Brain microvascular endothelial cell (primary cell): ENCODE results near the gene GFAP.

Source experiments
- DNase-seq: peaks from one replicate; pipeline ENCODE4 v3.0.0-alpha.2; 2020
- H3K27ac ChIP-seq: fragments of 250-450 bp; sonication (Bioruptor Pico); 2 replicates; pipeline ENCODE4 v1.5.1; 2020; ENCODE audit warnings: mild to moderate bottlenecking, moderate library complexity
- H3K27me3 ChIP-seq: fragments of 250-450 bp; sonication (Bioruptor Pico); replicated peaks from 2 replicates; pipeline ENCODE4 v1.5.1; 2020; ENCODE audit warnings: mild to moderate bottlenecking
- H3K36me3 ChIP-seq: fragments of 250-450 bp; sonication (Bioruptor Pico); replicated peaks from 2 replicates; pipeline ENCODE4 v1.5.1; 2020; ENCODE audit warnings: mild to moderate bottlenecking
- H3K4me3 ChIP-seq: 2 replicates; pipeline ENCODE4 v1.5.1; 2011; ENCODE audit warnings: low read depth, mild to moderate bottlenecking, control low read depth, low read length, moderate library complexity
- in situ Hi-C: cut with HindIII; loops from 2 replicates; pipeline ENCODE4 v1.10.0; 2017; ENCODE audit warnings: low sequenced_read_pairs, low pct_ligation_motif_present
- TF ChIP-seq, protein P1 (sequence below): IDR thresholded peaks from 2 replicates; pipeline ENCODE4 v1.5.1; 2011; ENCODE audit warnings: low read depth, mild to moderate bottlenecking, moderate library complexity, low read length, control low read depth, inconsistent platforms; ENCODE audit errors: missing control alignments

Gene GFAP

DNA sequence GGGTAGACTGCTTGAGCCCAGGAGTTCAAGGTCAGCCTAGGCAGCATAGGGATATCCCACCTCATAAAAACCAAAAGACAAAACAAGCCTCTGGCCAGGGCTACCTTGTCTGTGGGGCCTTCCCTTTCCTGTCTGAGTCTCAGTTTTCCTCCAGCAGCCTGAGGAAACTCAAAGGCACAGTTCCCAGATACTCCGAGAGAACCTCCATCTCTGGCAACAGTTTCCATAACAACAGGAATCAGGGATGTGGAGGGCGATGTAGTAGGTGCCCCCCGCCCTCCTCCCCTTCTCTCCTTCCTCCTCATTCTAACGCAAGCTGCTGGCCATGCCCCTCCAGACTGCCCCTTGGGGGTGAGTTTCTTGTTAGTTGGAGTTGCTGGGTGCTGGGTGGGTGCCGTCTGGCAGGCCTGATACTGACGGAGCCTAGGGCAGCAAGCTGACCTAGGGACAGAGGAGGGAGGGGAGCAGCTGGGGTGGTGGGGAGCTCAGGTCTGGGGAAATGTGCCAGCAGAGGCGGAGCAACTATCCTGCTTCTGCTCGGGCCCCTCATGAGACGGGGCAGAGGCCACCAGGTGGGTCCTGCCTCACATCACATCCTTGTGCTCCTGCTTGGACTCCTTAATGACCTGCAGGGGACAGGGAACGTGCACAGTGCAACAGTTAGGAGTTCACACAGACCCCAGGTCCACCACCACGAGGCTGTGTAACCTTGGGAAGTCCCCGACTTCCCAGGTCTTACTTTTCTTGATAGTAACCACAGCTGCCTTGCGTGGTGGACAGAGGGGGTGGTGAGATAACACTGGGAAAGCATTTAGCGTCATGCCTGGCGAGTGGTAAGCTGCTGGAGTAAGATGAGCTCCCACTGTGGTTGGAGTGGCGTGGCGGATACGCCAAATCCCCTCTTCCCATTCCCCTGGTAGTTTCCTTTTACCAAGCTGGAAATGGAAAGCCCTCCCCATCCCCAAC, 8.3 kb downstream of the GFAP start:
- no peaks in the 10 kb centered on the region for H3K36me3 ChIP-seq
- peak; percentile 31 for DNase-seq
- TF ChIP-seq, protein P1, sequence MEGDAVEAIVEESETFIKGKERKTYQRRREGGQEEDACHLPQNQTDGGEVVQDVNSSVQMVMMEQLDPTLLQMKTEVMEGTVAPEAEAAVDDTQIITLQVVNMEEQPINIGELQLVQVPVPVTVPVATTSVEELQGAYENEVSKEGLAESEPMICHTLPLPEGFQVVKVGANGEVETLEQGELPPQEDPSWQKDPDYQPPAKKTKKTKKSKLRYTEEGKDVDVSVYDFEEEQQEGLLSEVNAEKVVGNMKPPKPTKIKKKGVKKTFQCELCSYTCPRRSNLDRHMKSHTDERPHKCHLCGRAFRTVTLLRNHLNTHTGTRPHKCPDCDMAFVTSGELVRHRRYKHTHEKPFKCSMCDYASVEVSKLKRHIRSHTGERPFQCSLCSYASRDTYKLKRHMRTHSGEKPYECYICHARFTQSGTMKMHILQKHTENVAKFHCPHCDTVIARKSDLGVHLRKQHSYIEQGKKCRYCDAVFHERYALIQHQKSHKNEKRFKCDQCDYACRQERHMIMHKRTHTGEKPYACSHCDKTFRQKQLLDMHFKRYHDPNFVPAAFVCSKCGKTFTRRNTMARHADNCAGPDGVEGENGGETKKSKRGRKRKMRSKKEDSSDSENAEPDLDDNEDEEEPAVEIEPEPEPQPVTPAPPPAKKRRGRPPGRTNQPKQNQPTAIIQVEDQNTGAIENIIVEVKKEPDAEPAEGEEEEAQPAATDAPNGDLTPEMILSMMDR, result no peak
- no peaks in the 10 kb centered on the region for H3K27me3 ChIP-seq
- in situ Hi-C loops, result loop anchor here (25.0 kb wide), 1 partner anchor 105 kb away; no protein-coding TSS in a partner anchor
- peak overlapping the region; percentile 69 for H3K27ac ChIP-seq
- no peak overlapping the region for H3K4me3 ChIP-seq

DNA sequence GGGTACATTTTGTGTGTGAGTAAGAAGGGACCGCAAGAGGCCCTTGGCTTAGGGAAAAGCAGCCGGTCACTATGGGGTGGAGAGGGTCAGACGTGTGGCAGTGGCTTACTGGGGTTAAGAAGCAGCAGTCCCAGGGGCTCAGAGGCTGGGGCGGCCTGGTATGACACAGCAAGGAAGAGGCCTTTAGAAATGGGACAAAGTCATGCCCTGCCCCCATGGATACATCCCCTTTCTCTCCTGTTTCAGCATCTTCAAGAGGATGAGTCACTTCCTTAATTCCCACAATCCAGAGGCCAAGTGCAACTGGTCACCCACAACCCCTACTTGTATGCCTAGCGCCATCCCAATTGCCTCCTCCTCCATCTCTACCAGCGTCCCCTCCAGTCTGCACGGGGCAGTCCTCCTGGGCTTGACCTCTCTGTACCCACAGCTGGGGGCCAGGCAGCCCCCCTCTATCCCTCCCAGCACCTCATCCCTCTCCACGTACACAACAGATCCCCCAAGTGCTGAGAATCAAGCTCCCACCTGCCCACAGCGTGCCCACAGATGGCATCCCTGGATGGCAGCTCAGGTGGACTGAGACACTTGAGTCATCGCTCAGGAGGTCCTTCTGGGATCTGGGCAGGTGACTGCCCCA, 9.2 kb downstream of the GFAP start:
- Histone ChIP-seq H3K36me3 (no peaks in the 10 kb centered on the region), H3K27me3 (no peaks in the 10 kb centered on the region), H3K4me3 (no peak overlapping the region), H3K27ac (peak overlapping the region; percentile 69)
- DNase-seq, result peak; percentile 80
- TF ChIP-seq, protein P1, result no peak
- in situ Hi-C loops, result loop anchor here (25.0 kb wide), 1 partner anchor 106 kb away; no protein-coding TSS in a partner anchor

DNA sequence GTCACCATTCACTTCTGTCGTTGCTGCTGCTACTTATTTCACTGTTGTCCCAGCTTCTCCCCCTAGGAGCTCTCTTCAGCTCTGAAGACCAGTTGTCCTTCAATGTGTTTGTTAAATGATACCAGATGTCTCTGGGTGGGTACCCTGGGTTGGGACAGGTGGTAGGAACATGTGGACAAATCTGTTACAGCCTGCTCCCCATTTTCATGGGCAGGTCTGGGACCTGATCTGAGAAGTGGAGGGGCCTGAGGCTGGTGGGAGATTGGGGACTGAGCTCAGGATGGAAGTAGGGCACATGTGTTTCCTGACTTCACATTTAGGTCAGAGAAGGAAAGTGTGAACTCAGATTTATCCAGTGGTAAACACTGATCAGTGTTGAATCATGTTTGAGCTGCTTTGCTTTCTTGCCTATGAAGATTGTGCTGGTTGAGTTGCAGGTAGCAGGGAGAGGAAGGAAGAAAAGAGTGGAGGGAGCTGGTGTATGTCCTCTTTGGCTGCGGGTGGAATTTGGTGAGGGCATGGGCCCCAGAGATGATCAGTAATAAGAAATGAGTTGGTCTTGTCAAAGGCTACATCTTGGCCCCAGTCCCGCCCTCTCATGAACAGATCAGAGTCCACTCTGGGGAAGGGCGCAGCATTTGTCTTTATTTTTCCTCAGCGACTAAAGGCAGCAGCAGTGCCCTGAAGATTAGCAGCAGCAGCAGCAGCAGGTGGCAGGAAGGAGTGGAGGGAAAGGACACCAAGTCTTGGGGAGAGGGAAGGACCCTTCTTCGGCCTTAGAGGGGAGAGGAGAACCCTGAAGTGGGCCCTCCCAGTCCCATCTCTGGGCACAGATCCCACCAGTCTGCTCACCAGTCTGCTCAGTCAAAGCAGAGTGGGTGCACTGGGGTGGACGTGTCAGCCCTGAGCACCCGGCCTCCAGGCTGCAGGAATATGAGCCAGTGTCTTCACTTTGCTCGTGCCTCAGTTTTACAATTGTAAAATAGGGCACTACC, 10.0 kb downstream of the GFAP start:
- H3K36me3 ChIP-seq, result no peaks in the 10 kb centered on the region
- in situ Hi-C loops, result loop anchor here (25.0 kb wide), 1 partner anchor 107 kb away; no protein-coding TSS in a partner anchor
- no peak for DNase-seq
- H3K27me3 ChIP-seq, result no peaks in the 10 kb centered on the region
- no peak overlapping the region for H3K4me3 ChIP-seq
- TF ChIP-seq, protein P1, result no peak
- peak overlapping the region; percentile 69 for H3K27ac ChIP-seq

DNA sequence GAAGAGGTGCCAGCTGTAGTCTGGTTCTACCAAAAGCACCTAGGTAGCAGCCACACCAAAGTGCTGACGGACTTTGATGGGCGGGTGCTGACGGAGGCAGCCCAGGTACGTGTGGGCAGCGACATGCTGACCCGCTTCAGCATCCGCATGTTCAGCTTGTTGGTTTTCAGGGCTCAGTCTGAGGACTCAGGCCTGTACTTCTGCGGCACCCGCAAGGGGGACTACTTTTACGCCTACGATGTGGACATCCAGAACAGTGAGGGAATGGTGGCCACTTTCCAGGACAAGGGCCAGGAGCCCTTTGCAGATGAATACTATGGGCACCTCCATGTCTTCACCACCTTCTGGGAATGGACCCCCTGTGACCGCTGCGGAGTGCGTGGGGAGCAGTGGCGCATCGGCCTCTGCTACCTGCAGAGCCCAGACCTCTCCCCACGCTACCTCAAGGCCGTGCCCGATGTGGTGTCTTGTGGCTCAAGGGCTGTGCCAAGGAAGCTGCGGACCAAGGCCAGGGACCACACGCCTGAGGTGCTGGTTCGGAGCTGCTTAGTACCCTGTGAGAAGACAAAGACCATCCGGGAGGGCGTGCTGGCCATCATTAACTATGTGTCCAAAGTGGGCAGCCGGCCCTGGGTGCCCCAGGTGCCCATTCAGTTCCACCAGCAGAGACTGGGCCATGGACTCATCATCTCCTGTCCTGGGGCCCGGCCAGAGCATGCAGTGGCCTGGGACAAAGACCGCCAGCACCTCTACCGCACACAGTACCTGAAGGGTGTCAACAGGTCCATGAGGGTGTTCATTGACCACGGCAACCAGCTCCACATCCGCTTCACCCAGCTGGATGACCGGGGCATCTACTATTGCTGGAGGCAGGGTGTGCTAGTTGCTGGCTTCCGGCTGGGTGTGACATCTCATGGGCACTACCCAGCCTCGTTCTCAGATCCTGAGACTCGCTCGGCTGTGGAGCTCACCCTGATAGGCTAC, 11.0 kb downstream of the GFAP start:
- TF ChIP-seq, protein P1, result no peak
- Histone ChIP-seq H3K27ac (no peak overlapping the region), H3K36me3 (no peaks in the 10 kb centered on the region), H3K27me3 (no peaks in the 10 kb centered on the region), H3K4me3 (no peak overlapping the region)
- no peak for DNase-seq
- in situ Hi-C loops, result loop anchor here (25.0 kb wide), 1 partner anchor 108 kb away; no protein-coding TSS in a partner anchor
